Body of pancreas (tissue), 4 donors: Measurements from ENCODE around the gene FA2H. TPM values are rescaled to one million over a fixed set of nuclear protein-coding genes. Genes with fewer than 3 reads are reported as not detected.

Experiments
- ATAC-seq: fragments of 150-250 bp; one replicate; pipeline ENCODE4 v1.9.1; 2016
- DNase-seq, 4 donors: peaks; one replicate each; pipeline ENCODE4 v3.0.0-alpha.2; 2019
- H3K27ac ChIP-seq, 4 donors: fragments of 200-600 bp; sonication (generic); 1 replicate in 3 of 4; 2 replicates in 1 of 4; pipeline versions ENCODE4 v1.5.1 to v1.6.1; 2016 to 2019; ENCODE audit warnings: mild to moderate bottlenecking in 1 of 4, mixed read lengths in 1 of 4, moderate library complexity in 1 of 4
- H3K27me3 ChIP-seq, 2 donors: fragments of 200-600 bp; sonication (generic); one replicate each; pipeline ENCODE4 v1.6.0; 2016; ENCODE audit warnings: mild to moderate bottlenecking in 1 of 2
- H3K36me3 ChIP-seq, 2 donors: fragments of 200-600 bp; sonication (generic); replicated peaks in 1 of 2; 2 replicates each; pipeline ENCODE4 v1.5.1; 2016; ENCODE audit warnings: low read depth in 2 of 2; ENCODE audit not compliant: insufficient read depth in 1 of 2
- H3K4me1 ChIP-seq: fragments of 200-600 bp; sonication (generic); one replicate; pipeline ENCODE4 v1.6.0; 2016
- H3K4me3 ChIP-seq, 2 donors: fragments of 200-600 bp; sonication (generic); 1 replicate in 1 of 2; 2 replicates in 1 of 2; pipeline ENCODE4 v1.5.1; 2016 to 2019
- H3K9me3 ChIP-seq, 3 donors: fragments of 200-600 bp; sonication (generic); 1 replicate in 2 of 3; 2 replicates in 1 of 3; pipeline ENCODE4 v1.5.1; 2016
- POLR2A ChIP-seq, 3 donors: fragments of 450-650 bp; IDR thresholded peaks; one replicate each; pipeline ENCODE4 v1.6.1; 2016; ENCODE audit warnings: antibody characterized with exemption in 3 of 3, mild to moderate bottlenecking in 2 of 3
- WGBS, 2 donors: methylation state at CpG; one replicate each; pipeline ENCODE4 v1.1.5; 2017; 5-methylcytosine and 5-hydroxymethylcytosine counted together
- intact Hi-C: fragments of 100-400 bp; cut with DNase I; formaldehyde crosslinking; loops from one replicate; pipeline ENCODE4 v1.15.1; 2023
- total RNA-seq, 2 donors: library from RNA; depleted of rRNA; stranded (reverse); fragments of >200 nt; gene quantifications; one replicate each; pipeline ENCODE4 v1.1.0, GENCODE V29; 2016
- TF ChIP-seq, protein P1 (sequence below), 7 experiments: fragments of 450-650 bp in 4 of 7; fragments of 200-600 bp in 3 of 7; sonication (generic) in 3 of 7; IDR thresholded peaks; one replicate each; pipeline ENCODE4 v1.5.1; 2016 to 2019; ENCODE audit warnings: antibody characterized with exemption in 7 of 7

The FA2H gene
- total RNA-seq, 2 donors from 2014 or later = 3.3 to 5.4 TPM

DNA sequence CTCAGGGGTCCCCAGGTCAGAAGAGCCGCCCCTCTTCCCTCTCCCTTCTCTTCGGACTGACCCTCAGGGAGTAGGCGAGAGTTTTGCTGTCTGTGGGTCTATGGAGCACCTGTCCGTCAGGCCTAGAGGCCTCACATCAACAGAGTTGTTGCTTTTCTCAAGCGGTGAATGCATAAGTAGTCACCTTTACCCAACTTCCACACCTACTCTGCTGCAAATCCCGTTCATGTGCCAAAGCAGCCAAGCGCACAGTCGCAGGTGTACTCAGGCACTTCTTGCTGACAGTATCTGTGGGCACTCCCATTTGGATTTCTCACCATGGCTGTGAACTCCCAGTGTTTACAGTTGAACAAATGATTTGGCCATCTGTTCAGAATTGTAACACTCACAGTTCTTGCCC lies 4.0 kb upstream of the FA2H start:
- Histone ChIP-seq H3K27ac (peak overlapping the region in 1 of 4 donors; percentile 15), H3K9me3 (no peaks in the 10 kb centered on the region), H3K4me3 (no peak overlapping the region), H3K27me3 (no peaks in the 10 kb centered on the region), H3K36me3 (no peaks in the 10 kb centered on the region), H3K4me1 (peaks cover 10% of the 10 kb centered on the region)
- ATAC-seq (no peak), DNase-seq (peak in 2 of 4 donors; percentile 34 to 53)
- intact Hi-C loops = no loop called here
- 75 to 76% methylated on average over 8 of the region's 8 CpGs for WGBS, 2 donors
- no peak for TF ChIP-seq POLR2A (IDR thresholded peaks at IDR 0.05)
- TF ChIP-seq, protein P1, sequence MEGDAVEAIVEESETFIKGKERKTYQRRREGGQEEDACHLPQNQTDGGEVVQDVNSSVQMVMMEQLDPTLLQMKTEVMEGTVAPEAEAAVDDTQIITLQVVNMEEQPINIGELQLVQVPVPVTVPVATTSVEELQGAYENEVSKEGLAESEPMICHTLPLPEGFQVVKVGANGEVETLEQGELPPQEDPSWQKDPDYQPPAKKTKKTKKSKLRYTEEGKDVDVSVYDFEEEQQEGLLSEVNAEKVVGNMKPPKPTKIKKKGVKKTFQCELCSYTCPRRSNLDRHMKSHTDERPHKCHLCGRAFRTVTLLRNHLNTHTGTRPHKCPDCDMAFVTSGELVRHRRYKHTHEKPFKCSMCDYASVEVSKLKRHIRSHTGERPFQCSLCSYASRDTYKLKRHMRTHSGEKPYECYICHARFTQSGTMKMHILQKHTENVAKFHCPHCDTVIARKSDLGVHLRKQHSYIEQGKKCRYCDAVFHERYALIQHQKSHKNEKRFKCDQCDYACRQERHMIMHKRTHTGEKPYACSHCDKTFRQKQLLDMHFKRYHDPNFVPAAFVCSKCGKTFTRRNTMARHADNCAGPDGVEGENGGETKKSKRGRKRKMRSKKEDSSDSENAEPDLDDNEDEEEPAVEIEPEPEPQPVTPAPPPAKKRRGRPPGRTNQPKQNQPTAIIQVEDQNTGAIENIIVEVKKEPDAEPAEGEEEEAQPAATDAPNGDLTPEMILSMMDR (IDR thresholded peaks at IDR 0.05) = no peak

DNA sequence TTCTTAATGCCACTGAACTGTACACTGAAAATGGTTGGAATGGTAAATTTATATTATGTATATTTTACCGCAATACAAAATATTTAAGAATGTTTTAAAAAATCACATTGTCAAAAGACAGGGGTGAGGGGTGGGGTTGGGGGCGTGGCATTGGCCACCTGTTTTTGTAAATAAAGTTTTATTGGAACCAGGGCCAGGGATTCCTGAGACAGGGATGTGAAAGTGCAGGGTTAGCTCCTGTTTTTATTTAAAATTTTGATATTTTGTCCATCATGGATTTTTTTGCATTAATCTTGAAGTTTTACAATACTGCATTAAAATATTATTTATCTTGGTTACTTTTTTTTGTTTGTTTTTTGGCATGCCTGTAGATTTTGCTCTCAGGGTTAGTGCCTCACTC lies 2.3 kb upstream of the FA2H start:
- intact Hi-C loops = no loop called here
- Histone ChIP-seq H3K27ac (no peak overlapping the region), H3K9me3 (no peaks in the 10 kb centered on the region), H3K4me3 (no peak overlapping the region), H3K36me3 (no peaks in the 10 kb centered on the region), H3K4me1 (peaks cover 15% of the 10 kb centered on the region), H3K27me3 (no peaks in the 10 kb centered on the region)
- no peak for DNase-seq
- no peak for TF ChIP-seq POLR2A (IDR thresholded peaks at IDR 0.05)
- TF ChIP-seq, protein P1 (IDR thresholded peaks at IDR 0.05) = no peak
- ATAC-seq = no peak
- WGBS, 2 donors = 94 to 98% methylated on average over 2 of the region's 2 CpGs

DNA sequence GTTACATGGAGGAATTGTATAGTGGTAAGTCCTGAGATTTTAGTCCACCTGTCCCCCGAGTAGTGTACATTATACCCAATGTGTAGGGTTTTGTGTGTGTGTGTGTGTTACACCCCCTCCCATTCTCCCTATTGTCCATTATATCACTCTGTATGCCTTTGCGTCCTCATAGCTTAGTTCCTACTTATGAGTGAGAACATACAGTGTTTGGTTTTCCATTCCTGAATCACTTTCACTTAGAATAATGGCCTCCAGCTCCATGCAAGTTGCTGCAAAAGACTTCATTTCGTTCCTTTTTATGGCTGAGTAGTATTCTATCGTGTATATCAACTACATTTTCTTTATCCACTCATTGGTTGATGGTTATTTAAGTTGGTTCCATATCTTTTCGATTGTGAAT lies 635 bp upstream of the FA2H start:
- Histone ChIP-seq H3K9me3 (no peaks in the 10 kb centered on the region), H3K27me3 (no peaks in the 10 kb centered on the region), H3K27ac (peak overlapping the region; percentile 48 to 90 (median 84)), H3K4me1 (peaks cover 15% of the 10 kb centered on the region), H3K36me3 (no peaks in the 10 kb centered on the region), H3K4me3 (no peak overlapping the region)
- 45 to 49% methylated on average over 5 of the region's 5 CpGs for WGBS, 2 donors
- intact Hi-C loops = no loop called here
- no peak for DNase-seq
- TF ChIP-seq POLR2A (IDR thresholded peaks at IDR 0.05) = no peak
- TF ChIP-seq, protein P1 (IDR thresholded peaks at IDR 0.05) = no peak
- ATAC-seq = no peak

DNA sequence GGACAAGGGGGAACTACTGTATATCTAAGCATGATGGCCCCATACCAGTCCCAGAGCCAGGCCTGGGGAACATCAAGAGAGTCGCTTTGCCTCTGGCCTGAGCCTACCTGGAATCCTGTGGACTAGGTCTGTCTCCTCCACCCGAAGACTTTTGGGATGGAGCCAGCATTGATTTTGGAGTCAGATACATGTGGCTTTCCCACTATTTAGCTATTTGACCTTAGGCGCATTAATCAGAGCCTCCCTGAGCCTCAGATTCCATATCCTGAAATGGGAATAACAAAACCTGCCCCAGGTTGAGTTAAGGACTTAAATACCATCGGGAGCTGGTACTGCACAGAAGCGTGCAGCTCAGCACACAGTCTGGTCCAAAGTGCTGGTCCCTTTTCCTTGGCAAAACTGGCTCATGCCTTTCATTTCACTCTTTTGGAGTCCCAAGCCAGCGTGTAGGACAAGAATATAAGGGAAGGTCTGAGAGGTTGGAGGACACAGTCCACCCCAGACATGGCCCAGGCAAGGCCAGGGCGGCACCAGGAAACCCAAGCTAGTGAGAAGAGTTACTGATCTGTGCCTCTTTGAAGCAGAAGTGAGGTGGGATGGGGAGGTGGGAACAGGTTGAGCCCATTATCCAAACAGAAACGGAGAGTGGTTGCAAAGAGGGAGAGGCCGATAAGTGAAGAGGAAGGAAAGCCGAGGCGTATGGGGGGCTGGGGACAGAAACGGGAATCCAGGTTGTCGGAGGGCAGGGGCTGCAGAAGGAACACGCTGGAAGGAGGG lies 986 bp downstream of the FA2H start:
- intact Hi-C loops = no loop called here
- DNase-seq (peak; percentile 16 to 38 (median 24)), ATAC-seq (no peak)
- 14 to 16% methylated on average over 14 of the region's 14 CpGs for WGBS, 2 donors
- Histone ChIP-seq H3K4me3 (peak overlapping the region; percentile 6 to 63), H3K27ac (peak overlapping the region in 3 of 4 donors; percentile 84 to 90 (median 85)), H3K27me3 (no peaks in the 10 kb centered on the region), H3K9me3 (no peaks in the 10 kb centered on the region), H3K4me1 (peaks cover 15% of the 10 kb centered on the region), H3K36me3 (no peaks in the 10 kb centered on the region)
- TF ChIP-seq, protein P1 (IDR thresholded peaks at IDR 0.05) = no peak
- TF ChIP-seq POLR2A (IDR thresholded peaks at IDR 0.05) = no peak
